B cell (primary cell): Measurements from ENCODE around the gene SOX6. TPM values are rescaled to one million over a fixed set of nuclear protein-coding genes. Genes with fewer than 3 reads are reported as not detected.

ENCODE experiments used
- ATAC-seq: fragments of 200-7000 bp; cut with Tn5 transposase; one replicate; pipeline ENCODE4 v1.10.0; 2021; ENCODE audit warnings: low read depth, mild to moderate bottlenecking, moderate number of reproducible peaks, moderate library complexity
- CTCF ChIA-PET: fragments of 350-600 bp; sonication (Branson Sonifier 250); formaldehyde crosslinking; loops from one replicate; lab custom pipeline; 2021; ENCODE audit warnings: antibody characterized with exemption, inconsistent platforms; lab: Charles Lee
- POLR2A ChIA-PET: fragments of 350-600 bp; sonication (Branson Sonifier 250); formaldehyde crosslinking; loops from one replicate; lab custom pipeline; 2021; ENCODE audit warnings: antibody characterized with exemption; lab: Charles Lee
- DNase-seq: peaks from one replicate; pipeline ENCODE4 v3.0.0; 2013
- H2AFZ ChIP-seq: 2 replicates; pipeline ENCODE4 v1.6.1; 2012; ENCODE audit warnings: mild to moderate bottlenecking, low read depth, low read length; ENCODE audit not compliant: insufficient read depth, poor library complexity, severe bottlenecking
- H3K27ac ChIP-seq, 2 donors: 1 replicate in 1 of 2; 2 replicates in 1 of 2; pipeline ENCODE4 v1.5.1; 2012 to 2013; ENCODE audit warnings: low read length in 2 of 2, mild to moderate bottlenecking in 2 of 2, moderate library complexity in 1 of 2
- H3K27me3 ChIP-seq, 4 experiments: fragments of 200-600 bp in 1 of 4; sonication (generic) in 1 of 4; replicated peaks in 1 of 4; 1 replicate in 2 of 4; 2 replicates in 2 of 4; pipeline versions ENCODE4 v1.6.1 to v1.7.0; 2013 to 2016; ENCODE audit warnings: low read length in 3 of 4, mild to moderate bottlenecking in 2 of 4, mixed read lengths in 1 of 4, moderate library complexity in 1 of 4; ENCODE audit not compliant: insufficient read depth in 4 of 4, control insufficient read depth in 3 of 4; ENCODE audit errors: control extremely low read depth in 1 of 4
- H3K36me3 ChIP-seq, 2 experiments: replicated peaks in 1 of 2; 1 replicate in 1 of 2; 2 replicates in 1 of 2; pipeline versions ENCODE4 v1.6.1 to v1.7.1; 2013; ENCODE audit warnings: low read length in 1 of 2; ENCODE audit not compliant: insufficient read depth in 2 of 2, control insufficient read depth in 1 of 2; ENCODE audit errors: control extremely low read depth in 1 of 2, extremely low read depth in 1 of 2
- H3K4me1 ChIP-seq, 2 donors: fragments of 200-600 bp in 1 of 2; sonication (generic) in 1 of 2; 1 replicate in 1 of 2; 2 replicates in 1 of 2; pipeline versions ENCODE4 v1.5.1 to v1.6.1; 2013 to 2017; ENCODE audit warnings: low read length in 2 of 2; ENCODE audit not compliant: control insufficient read depth in 2 of 2, insufficient read depth in 2 of 2
- H3K4me2 ChIP-seq: replicated peaks from 2 replicates; pipeline ENCODE3; 2012; ENCODE audit warnings: mild to moderate bottlenecking, low read depth, low read length; ENCODE audit not compliant: poor library complexity, severe bottlenecking
- H3K4me3 ChIP-seq, 5 experiments: fragments of 200-600 bp in 1 of 5; sonication (generic) in 1 of 5; 1 replicate in 3 of 5; 2 replicates in 2 of 5; pipeline versions ENCODE4 v1.5.1 to v1.7.0; 2011 to 2016; ENCODE audit warnings: low read length in 4 of 5, mild to moderate bottlenecking in 4 of 5, low read depth in 2 of 5, control low read depth in 1 of 5, moderate library complexity in 1 of 5; ENCODE audit not compliant: insufficient read depth in 1 of 5; ENCODE audit errors: control extremely low read depth in 1 of 5, extremely low read depth in 1 of 5
- H3K79me2 ChIP-seq: fragments of 200-600 bp; sonication (generic); one replicate; pipeline ENCODE4 v1.6.0; 2016; ENCODE audit warnings: low read length; ENCODE audit not compliant: control insufficient read depth, insufficient read depth
- H3K9ac ChIP-seq: fragments of 200-600 bp; sonication (generic); 2 replicates; pipeline ENCODE4 v1.6.1; 2017; ENCODE audit warnings: mild to moderate bottlenecking, low read length, moderate library complexity
- H3K9me3 ChIP-seq, 3 donors: one replicate each; pipeline versions ENCODE4 v1.6.1 to v1.7.1; 2013; ENCODE audit warnings: low read length in 2 of 3; ENCODE audit not compliant: control insufficient read depth in 2 of 3, insufficient read depth in 1 of 3; ENCODE audit errors: control extremely low read depth in 1 of 3
- H4K20me1 ChIP-seq: 2 replicates; pipeline ENCODE4 v1.6.0; 2012; ENCODE audit warnings: mild to moderate bottlenecking, low read length; ENCODE audit not compliant: insufficient read depth, control insufficient read depth, poor library complexity, severe bottlenecking
- H3K27ac Mint-ChIP-seq: one replicate; pipeline ENCODE4 v1.8.0; 2021; ENCODE audit warnings: mixed read lengths
- H3K27me3 Mint-ChIP-seq: one replicate; pipeline ENCODE4 v1.8.0; 2021; ENCODE audit warnings: mixed read lengths
- H3K4me1 Mint-ChIP-seq: one replicate; pipeline ENCODE4 v1.8.0; 2021; ENCODE audit warnings: mixed read lengths
- H3K4me3 Mint-ChIP-seq: one replicate; pipeline ENCODE4 v1.8.0; 2021; ENCODE audit warnings: mixed read lengths
- H3K9me3 Mint-ChIP-seq: one replicate; pipeline ENCODE4 v1.8.0; 2022; ENCODE audit warnings: mixed read lengths; ENCODE audit not compliant: insufficient read depth
- CTCF ChIP-seq: fragments of 200-600 bp; IDR thresholded peaks from one replicate; pipeline ENCODE4 v1.8.0; 2022; ENCODE audit warnings: antibody characterized with exemption, mild to moderate bottlenecking
- EZH2 ChIP-seq: IDR thresholded peaks from 2 replicates; pipeline ENCODE4 v1.6.1; 2012; ENCODE audit warnings: borderline replicate concordance, low read depth, mild to moderate bottlenecking, moderate library complexity, low read length; ENCODE audit not compliant: insufficient read depth, poor library complexity, severe bottlenecking
- WGBS: methylation state at CpG from one replicate; pipeline ENCODE4 v1.1.5; 2013; ENCODE audit warnings: missing lambda C conversion rate; ENCODE audit not compliant: insufficient coverage; 5-methylcytosine and 5-hydroxymethylcytosine counted together
- intact Hi-C: fragments of 100-400 bp; cut with micrococcal nuclease; formaldehyde crosslinking; loops from one replicate; pipeline ENCODE4 v1.10.0; 2022
- polyA plus RNA-seq: library from polyadenylated mRNA; depleted of rRNA; stranded (reverse); fragments of >200 nt; gene quantifications from 2 replicates; pipeline ENCODE4 v1.2.3, GENCODE V29; 2012
- total RNA-seq, 2 donors: library from RNA; stranded (reverse); fragments of 120-200 nt in 1 of 2; gene quantifications; 1 replicate in 1 of 2; 2 replicates in 1 of 2; pipeline versions ENCODE4 v1.2.3 to v1.2.4, GENCODE V29; 2013 to 2022

Gene SOX6
- total and polyA plus RNA-seq, 2 donors (not counting 1 experiment from before 2014, with no cell fraction given): not detected

- peaks cover 6% of the 10 kb centered on the region for H3K27me3 Mint-ChIP-seq
- ATAC-seq: no peak
- no peak overlapping the region for H3K4me2 ChIP-seq
These were observed 415.1 kb downstream of the SOX6 start for GRCh38 chr11:15941206-15941770.

More at GRCh38 chr11:15941206-15941770, 415.1 kb downstream of the SOX6 start:
- Histone ChIP-seq H3K79me2 (no peaks in the 10 kb centered on the region), H3K4me3 (no peak overlapping the region), H3K4me1 (no peaks in the 10 kb centered on the region), H2AFZ (no peak overlapping the region), H3K27me3 (peaks cover 0 to 4% (median 0%) of the 10 kb centered on the region in 4 experiments), H3K9me3 (peaks cover 0 to 23% (median 0%) of the 10 kb centered on the region in 3 donors), H4K20me1 (no peaks in the 10 kb centered on the region), H3K27ac (no peak overlapping the region), H3K36me3 (no peaks in the 10 kb centered on the region), H3K9ac (no peak overlapping the region)
- Mint-ChIP-seq H3K4me3 (no peak overlapping the region), H3K4me1 (no peaks in the 10 kb centered on the region), H3K9me3 (peaks cover 3% of the 10 kb centered on the region), H3K27ac (no peak overlapping the region)
- TF ChIP-seq CTCF (peak; percentile 55), EZH2 (no peak)
- WGBS: 62% methylated on average over 36 of the region's 36 CpGs
- ChIA-PET POLR2A (no interaction called here), CTCF (no interaction called here)
- DNase-seq: no peak
- intact Hi-C loops: no loop called here
